ENCODE measurements around the gene LGALS9. TPM values are rescaled to one million over a fixed set of nuclear protein-coding genes. Genes with fewer than 3 reads are reported as not detected.

The LGALS9 gene
- polyA plus RNA-seq, 1 donor from 2014 or later, result not detected

DNA sequence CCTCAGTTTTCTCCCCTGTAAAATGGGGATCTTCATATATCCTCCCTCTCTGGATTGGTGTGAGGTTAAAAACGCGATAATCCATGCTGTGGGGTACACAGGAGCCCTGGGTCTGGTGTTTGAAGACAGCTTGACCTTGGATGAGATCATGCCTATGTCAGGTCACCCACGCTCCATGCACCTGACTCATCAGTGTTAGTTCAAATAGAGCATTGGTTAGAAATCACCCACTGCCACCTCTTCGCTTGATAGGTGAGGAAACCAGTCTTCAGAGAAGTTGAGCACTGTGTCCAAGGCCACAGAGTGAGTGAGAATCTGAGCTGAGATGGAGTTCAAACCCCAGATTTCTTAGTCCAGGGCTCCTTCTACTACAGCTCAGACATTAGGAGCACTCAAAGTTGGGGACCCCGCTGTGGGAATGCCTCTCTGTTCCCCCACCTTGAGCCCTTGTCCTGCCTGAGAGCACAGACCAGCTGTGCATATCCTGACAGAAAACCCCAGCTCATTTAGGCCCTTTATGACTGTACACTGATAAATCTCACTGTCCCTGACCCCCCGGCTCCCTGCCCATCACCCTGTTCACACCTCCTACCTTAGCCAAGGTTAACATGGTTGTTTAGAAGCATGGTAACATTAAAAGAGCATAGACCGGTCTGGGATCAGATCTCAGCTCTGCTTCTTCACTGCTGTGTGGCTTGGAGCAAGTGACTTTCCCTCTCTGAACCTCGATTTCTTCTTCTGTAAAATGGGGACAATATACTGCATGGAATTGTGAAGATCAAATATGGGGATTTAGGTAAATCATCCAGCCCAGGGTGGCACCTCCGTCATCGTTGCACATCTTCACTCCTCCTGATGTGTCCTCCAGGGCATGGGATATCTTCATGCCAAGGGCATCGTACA, 22.4 kb upstream of the LGALS9 start:
- no peaks in the 10 kb centered on the region for H3K79me2 ChIP-seq (replicated peaks; ENCODE audit: insufficient read depth, low read length)
- H3K9me3 ChIP-seq (ENCODE audit: low read length), result no peaks in the 10 kb centered on the region
- no peak overlapping the region for H3K4me3 ChIP-seq (ENCODE audit: low read length)
- no peaks in the 10 kb centered on the region for H4K20me1 ChIP-seq (ENCODE audit: insufficient read depth)
- H2AFZ ChIP-seq (ENCODE audit: low read depth, low read length), result no peak overlapping the region
- H3F3A ChIP-seq (ENCODE audit: insufficient read depth, low read length, poor library complexity, severe bottlenecking), result no peaks in the 10 kb centered on the region
- H3K36me3 ChIP-seq (ENCODE audit: insufficient read depth, low read length), result no peaks in the 10 kb centered on the region
- H3K4me2 ChIP-seq (ENCODE audit: low read length), result no peak overlapping the region
- TF ChIP-seq, protein P1, sequence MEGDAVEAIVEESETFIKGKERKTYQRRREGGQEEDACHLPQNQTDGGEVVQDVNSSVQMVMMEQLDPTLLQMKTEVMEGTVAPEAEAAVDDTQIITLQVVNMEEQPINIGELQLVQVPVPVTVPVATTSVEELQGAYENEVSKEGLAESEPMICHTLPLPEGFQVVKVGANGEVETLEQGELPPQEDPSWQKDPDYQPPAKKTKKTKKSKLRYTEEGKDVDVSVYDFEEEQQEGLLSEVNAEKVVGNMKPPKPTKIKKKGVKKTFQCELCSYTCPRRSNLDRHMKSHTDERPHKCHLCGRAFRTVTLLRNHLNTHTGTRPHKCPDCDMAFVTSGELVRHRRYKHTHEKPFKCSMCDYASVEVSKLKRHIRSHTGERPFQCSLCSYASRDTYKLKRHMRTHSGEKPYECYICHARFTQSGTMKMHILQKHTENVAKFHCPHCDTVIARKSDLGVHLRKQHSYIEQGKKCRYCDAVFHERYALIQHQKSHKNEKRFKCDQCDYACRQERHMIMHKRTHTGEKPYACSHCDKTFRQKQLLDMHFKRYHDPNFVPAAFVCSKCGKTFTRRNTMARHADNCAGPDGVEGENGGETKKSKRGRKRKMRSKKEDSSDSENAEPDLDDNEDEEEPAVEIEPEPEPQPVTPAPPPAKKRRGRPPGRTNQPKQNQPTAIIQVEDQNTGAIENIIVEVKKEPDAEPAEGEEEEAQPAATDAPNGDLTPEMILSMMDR (IDR thresholded peaks at IDR 0.05; ENCODE audit: poor library complexity, severe bottlenecking), result no peak
- no peak for TF ChIP-seq EZH2 (IDR thresholded peaks at IDR 0.05; ENCODE audit: borderline replicate concordance, insufficient read depth, low read length, poor library complexity, severe bottlenecking)
- TF ChIP-seq POLR2AphosphoS5 (IDR thresholded peaks at IDR 0.05), result no peak
- no peak for TF ChIP-seq RAD21 (conservative IDR thresholded peaks at IDR 0.05)
- no peak for TF ChIP-seq MXI1 (conservative IDR thresholded peaks at IDR 0.05; ENCODE audit: poor library complexity, severe bottlenecking)
- TF ChIP-seq TAF1 (IDR thresholded peaks at IDR 0.05; ENCODE audit: low read depth), result no peak
- no peak for TF ChIP-seq EP300 (conservative IDR thresholded peaks at IDR 0.05; ENCODE audit: poor library complexity, severe bottlenecking)
- TF ChIP-seq, protein P2, sequence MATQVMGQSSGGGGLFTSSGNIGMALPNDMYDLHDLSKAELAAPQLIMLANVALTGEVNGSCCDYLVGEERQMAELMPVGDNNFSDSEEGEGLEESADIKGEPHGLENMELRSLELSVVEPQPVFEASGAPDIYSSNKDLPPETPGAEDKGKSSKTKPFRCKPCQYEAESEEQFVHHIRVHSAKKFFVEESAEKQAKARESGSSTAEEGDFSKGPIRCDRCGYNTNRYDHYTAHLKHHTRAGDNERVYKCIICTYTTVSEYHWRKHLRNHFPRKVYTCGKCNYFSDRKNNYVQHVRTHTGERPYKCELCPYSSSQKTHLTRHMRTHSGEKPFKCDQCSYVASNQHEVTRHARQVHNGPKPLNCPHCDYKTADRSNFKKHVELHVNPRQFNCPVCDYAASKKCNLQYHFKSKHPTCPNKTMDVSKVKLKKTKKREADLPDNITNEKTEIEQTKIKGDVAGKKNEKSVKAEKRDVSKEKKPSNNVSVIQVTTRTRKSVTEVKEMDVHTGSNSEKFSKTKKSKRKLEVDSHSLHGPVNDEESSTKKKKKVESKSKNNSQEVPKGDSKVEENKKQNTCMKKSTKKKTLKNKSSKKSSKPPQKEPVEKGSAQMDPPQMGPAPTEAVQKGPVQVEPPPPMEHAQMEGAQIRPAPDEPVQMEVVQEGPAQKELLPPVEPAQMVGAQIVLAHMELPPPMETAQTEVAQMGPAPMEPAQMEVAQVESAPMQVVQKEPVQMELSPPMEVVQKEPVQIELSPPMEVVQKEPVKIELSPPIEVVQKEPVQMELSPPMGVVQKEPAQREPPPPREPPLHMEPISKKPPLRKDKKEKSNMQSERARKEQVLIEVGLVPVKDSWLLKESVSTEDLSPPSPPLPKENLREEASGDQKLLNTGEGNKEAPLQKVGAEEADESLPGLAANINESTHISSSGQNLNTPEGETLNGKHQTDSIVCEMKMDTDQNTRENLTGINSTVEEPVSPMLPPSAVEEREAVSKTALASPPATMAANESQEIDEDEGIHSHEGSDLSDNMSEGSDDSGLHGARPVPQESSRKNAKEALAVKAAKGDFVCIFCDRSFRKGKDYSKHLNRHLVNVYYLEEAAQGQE (IDR thresholded peaks at IDR 0.05; ENCODE audit: borderline replicate concordance), result no peak
- no peak for TF ChIP-seq SMC3 (conservative IDR thresholded peaks at IDR 0.05; ENCODE audit: poor library complexity)
- H3K9ac ChIP-seq (ENCODE audit: low read length), result no peak overlapping the region
- no peak overlapping the region for H3K27ac ChIP-seq (ENCODE audit: low read length)
- H3K9me2 ChIP-seq (ENCODE audit: insufficient read depth, low read length), result no peaks in the 10 kb centered on the region
- H3K27me3 ChIP-seq (ENCODE audit: insufficient read depth, low read depth, low read length), result no peaks in the 10 kb centered on the region

DNA sequence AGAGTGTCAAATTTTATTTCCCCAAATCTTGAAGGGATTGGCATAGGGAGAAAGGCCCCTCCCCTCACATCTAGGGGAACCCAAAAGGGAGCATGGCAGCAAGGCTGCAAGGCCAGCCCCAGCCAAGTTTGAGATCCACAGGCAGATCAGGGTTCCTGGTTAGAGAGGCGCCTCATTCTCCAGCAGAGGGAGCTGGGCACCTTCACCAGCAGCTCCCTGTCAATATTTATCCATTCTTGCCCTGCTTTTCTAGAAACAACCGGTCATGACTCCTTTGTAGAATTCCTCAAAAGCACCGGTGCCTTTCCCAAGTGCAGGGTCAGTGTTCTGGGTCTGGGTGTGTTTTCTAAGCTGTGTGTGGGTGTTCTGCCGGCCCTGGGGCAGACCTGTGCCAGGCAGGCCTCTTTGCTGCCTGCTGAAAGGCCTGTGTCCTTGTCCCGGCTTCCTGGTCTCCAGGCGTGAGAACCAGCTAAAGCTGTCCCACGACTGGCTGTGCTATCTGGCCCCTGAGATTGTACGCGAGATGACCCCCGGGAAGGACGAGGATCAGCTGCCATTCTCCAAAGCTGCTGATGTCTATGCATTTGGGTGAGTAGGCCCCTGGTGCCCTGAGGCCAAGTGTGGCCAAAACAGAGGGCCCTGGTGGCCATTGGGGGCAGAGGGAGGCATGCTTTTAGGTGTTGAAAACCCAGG, 21.2 kb upstream of the LGALS9 start:
- H3F3A ChIP-seq (ENCODE audit: insufficient read depth, low read length, poor library complexity, severe bottlenecking), result no peaks in the 10 kb centered on the region
- no peak overlapping the region for H3K9ac ChIP-seq (ENCODE audit: low read length)
- H3K27ac ChIP-seq (ENCODE audit: low read length), result no peak overlapping the region
- no peaks in the 10 kb centered on the region for H3K27me3 ChIP-seq (ENCODE audit: insufficient read depth, low read depth, low read length)
- H3K4me2 ChIP-seq (ENCODE audit: low read length), result no peak overlapping the region
- no peaks in the 10 kb centered on the region for H3K36me3 ChIP-seq (ENCODE audit: insufficient read depth, low read length)
- TF ChIP-seq TAF1 (IDR thresholded peaks at IDR 0.05; ENCODE audit: low read depth) (no peak), SMC3 (conservative IDR thresholded peaks at IDR 0.05; ENCODE audit: poor library complexity) (peak; percentile 53), RAD21 (conservative IDR thresholded peaks at IDR 0.05) (peak; percentile 49)
- TF ChIP-seq, protein P1 (IDR thresholded peaks at IDR 0.05; ENCODE audit: poor library complexity, severe bottlenecking), result peak; percentile 54
- no peaks in the 10 kb centered on the region for H3K9me2 ChIP-seq (ENCODE audit: insufficient read depth, low read length)
- no peaks in the 10 kb centered on the region for H4K20me1 ChIP-seq (ENCODE audit: insufficient read depth)
- H3K9me3 ChIP-seq (ENCODE audit: low read length), result no peaks in the 10 kb centered on the region
- no peak overlapping the region for H2AFZ ChIP-seq (ENCODE audit: low read depth, low read length)
- no peaks in the 10 kb centered on the region for H3K79me2 ChIP-seq (replicated peaks; ENCODE audit: insufficient read depth, low read length)
- H3K4me3 ChIP-seq (ENCODE audit: low read length), result no peak overlapping the region

All from neural cell (in vitro differentiated cells).